ENCODE measurements around the gene TTC34. TPM values are rescaled to one million over a fixed set of nuclear protein-coding genes. Genes with fewer than 3 reads are reported as not detected.

The TTC34 gene
- total and polyA plus RNA-seq, 7 donors: under 0.01 to 0.83 (median 0.56) TPM; not detected in 1

- 77 to 90% methylated on average over 34 of the region's 34 CpGs for WGBS, 2 donors
- Histone ChIP-seq H3K4me3 (no peak overlapping the region), H3K9me3 (peaks cover 2 to 5% (median 4%) of the 10 kb centered on the region in 4 donors), H3K27ac (no peak overlapping the region), H3K4me1 (no peaks in the 10 kb centered on the region), H3K36me3 (no peaks in the 10 kb centered on the region), H3K27me3 (peaks cover 0 to 89% (median 47%) of the 10 kb centered on the region in 3 donors)
- intact Hi-C loops (cut with DNase I): no loop called here
- DNase-seq: no peak
- TF ChIP-seq POLR2A (IDR thresholded peaks at IDR 0.05): no peak
- TF ChIP-seq POLR2AphosphoS5 (IDR thresholded peaks at IDR 0.05): no peak
- TF ChIP-seq, protein P1, sequence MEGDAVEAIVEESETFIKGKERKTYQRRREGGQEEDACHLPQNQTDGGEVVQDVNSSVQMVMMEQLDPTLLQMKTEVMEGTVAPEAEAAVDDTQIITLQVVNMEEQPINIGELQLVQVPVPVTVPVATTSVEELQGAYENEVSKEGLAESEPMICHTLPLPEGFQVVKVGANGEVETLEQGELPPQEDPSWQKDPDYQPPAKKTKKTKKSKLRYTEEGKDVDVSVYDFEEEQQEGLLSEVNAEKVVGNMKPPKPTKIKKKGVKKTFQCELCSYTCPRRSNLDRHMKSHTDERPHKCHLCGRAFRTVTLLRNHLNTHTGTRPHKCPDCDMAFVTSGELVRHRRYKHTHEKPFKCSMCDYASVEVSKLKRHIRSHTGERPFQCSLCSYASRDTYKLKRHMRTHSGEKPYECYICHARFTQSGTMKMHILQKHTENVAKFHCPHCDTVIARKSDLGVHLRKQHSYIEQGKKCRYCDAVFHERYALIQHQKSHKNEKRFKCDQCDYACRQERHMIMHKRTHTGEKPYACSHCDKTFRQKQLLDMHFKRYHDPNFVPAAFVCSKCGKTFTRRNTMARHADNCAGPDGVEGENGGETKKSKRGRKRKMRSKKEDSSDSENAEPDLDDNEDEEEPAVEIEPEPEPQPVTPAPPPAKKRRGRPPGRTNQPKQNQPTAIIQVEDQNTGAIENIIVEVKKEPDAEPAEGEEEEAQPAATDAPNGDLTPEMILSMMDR (IDR thresholded peaks at IDR 0.05): no peak
- TF ChIP-seq EP300 (IDR thresholded peaks at IDR 0.05): no peak
Observed at GRCh38 chr1:2808831-2809605, 7.5 kb upstream of the TTC34 start.

- intact Hi-C loops (cut with DNase I): no loop called here
- H3K27ac ChIP-seq: no peak overlapping the region
- H3K4me1 ChIP-seq: no peaks in the 10 kb centered on the region
- H3K27me3 ChIP-seq: peaks cover 0 to 91% (median 47%) of the 10 kb centered on the region in 3 donors
- peaks cover 2 to 5% (median 4%) of the 10 kb centered on the region in 4 donors for H3K9me3 ChIP-seq
- DNase-seq: no peak
- TF ChIP-seq, protein P1 (IDR thresholded peaks at IDR 0.05): no peak
- TF ChIP-seq POLR2AphosphoS5 (IDR thresholded peaks at IDR 0.05): no peak
- no peak for TF ChIP-seq POLR2A (IDR thresholded peaks at IDR 0.05)
- TF ChIP-seq EP300 (IDR thresholded peaks at IDR 0.05): no peak
- WGBS, 2 donors: 81 to 85% methylated on average over 10 of the region's 10 CpGs
- H3K36me3 ChIP-seq: no peaks in the 10 kb centered on the region
- H3K4me3 ChIP-seq: no peak overlapping the region
Observed at GRCh38 chr1:2808386-2808705, 6.9 kb upstream of the TTC34 start.

DNA sequence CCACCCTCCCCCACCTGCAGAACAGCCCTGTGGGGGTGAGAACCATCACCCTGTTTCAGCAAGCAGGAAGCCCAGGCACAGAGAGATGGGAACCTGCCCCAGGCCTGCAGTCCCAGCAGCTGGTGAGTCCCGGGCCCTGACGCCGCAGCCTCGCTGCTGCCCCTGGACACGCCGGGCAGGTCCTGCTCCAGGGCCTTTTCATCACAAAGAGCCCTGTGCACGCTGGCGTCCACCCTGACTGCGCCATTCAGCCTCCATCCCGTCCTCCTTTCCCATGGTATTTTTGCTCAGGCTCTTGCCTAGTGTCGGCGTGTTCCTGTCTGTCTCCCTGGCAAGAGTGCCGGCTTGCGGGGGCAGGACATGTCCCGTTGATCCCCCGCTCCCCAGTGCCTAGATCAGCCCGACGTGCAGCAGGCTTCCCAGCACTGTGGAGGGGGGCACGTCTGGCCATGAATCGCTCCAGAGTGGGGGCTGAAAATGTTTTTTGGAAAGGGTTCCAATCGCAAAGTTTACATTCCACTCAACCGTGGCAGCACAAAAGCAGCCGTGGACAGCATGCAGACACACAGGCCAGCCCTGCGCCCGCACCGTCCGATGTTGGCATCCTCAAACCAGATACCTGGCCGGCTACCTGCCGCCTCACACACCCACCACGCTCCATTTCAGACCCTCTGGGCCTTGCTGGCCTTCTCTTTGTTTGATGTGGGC, 6.3 kb upstream of the TTC34 start:
- Histone ChIP-seq H3K36me3 (no peaks in the 10 kb centered on the region), H3K4me1 (no peaks in the 10 kb centered on the region), H3K27ac (no peak overlapping the region), H3K27me3 (peaks cover 0 to 90% (median 50%) of the 10 kb centered on the region in 3 donors), H3K9me3 (peaks cover under 1 to 5% (median 3%) of the 10 kb centered on the region in 4 donors), H3K4me3 (no peak overlapping the region)
- DNase-seq: no peak
- TF ChIP-seq, protein P1 (IDR thresholded peaks at IDR 0.05): no peak
- TF ChIP-seq POLR2AphosphoS5 (IDR thresholded peaks at IDR 0.05): no peak
- no peak for TF ChIP-seq POLR2A (IDR thresholded peaks at IDR 0.05)
- no peak for TF ChIP-seq EP300 (IDR thresholded peaks at IDR 0.05)
- intact Hi-C loops (cut with DNase I): no loop called here
- 81 to 82% methylated on average over 30 of the region's 30 CpGs for WGBS, 2 donors

- Histone ChIP-seq H3K4me1 (no peaks in the 10 kb centered on the region), H3K9me3 (peaks cover 0 to under 1% (median under 1%) of the 10 kb centered on the region in 4 donors), H3K36me3 (no peaks in the 10 kb centered on the region), H3K4me3 (no peak overlapping the region), H3K27ac (no peak overlapping the region), H3K27me3 (peaks cover 0 to 90% (median 47%) of the 10 kb centered on the region in 3 donors)
- intact Hi-C loops (cut with DNase I): no loop called here
- no peak for DNase-seq
- TF ChIP-seq, protein P1 (IDR thresholded peaks at IDR 0.05): no peak
- TF ChIP-seq EP300 (IDR thresholded peaks at IDR 0.05) (no peak), POLR2AphosphoS5 (IDR thresholded peaks at IDR 0.05) (no peak), POLR2A (IDR thresholded peaks at IDR 0.05) (no peak)
- 69 to 76% methylated on average over 8 of the region's 8 CpGs for WGBS, 2 donors
Observed at GRCh38 chr1:2807036-2807435, 5.5 kb upstream of the TTC34 start.

Measured in sigmoid colon (tissue), 7 donors.